Embryonic facial prominence (tissue), 1 donor: ENCODE measurements around the gene CDC5L.
"Not testable (repeated sequence)": the region's sequence is repeated elsewhere in the genome, so short reads cannot be mapped to it uniquely, and the experiment has no call there.

Experiments
- DNase-seq: peaks from one replicate; pipeline ENCODE4 v3.0.0-alpha.2; 2016; ENCODE audit errors: extremely low spot score

Gene CDC5L

DNA sequence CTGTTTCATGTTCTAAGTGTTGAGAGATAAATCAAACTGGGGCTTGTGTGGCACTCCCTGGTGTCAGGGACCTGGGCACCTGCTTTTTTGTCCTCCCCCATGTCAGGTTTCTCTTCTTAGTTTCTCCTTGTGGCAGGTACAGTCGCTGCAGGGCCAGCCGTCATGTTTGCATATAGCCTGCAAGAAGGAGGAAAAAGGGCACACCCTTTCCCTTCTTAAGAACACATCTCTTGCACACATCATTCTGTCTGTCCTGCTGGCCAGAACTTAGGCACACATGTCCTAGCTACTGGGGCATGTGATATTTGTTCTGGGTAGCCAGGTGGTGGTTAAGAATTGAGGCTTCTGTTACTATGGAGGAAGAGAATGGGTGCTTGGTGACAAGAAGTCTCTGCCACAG, 27.9 kb downstream of the CDC5L start:
- no peak for DNase-seq

DNA sequence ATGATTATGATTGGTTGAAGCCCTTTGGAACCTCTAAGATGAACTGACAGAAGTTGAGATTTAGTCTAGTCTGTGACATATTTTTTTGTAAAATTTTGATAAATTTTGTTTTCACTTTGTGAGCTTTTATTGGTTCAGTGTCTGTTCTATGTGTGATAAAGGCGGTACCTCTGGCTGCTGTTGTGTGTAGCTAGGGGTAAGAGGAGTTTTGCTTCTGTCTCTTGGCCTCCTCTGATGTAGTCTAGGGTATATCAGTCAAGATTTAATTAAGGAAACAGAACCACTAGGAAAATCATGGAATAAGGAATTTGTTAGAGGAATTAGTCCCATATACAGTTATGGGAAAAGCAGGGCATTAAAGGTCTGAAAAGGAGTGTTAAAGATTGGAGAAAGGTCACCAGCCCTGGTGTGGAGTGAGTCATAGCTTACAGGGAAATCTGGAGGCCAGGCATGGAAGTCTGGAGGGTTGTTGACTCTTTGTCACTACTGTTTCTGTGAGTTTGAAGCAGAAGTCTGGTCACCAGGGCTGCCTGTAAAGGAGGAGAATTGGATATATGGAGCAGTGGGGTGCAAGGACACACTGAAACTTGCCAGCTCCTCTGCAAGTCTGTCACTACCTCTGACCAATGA, 28.5 kb downstream of the CDC5L start:
- no peak for DNase-seq

DNA sequence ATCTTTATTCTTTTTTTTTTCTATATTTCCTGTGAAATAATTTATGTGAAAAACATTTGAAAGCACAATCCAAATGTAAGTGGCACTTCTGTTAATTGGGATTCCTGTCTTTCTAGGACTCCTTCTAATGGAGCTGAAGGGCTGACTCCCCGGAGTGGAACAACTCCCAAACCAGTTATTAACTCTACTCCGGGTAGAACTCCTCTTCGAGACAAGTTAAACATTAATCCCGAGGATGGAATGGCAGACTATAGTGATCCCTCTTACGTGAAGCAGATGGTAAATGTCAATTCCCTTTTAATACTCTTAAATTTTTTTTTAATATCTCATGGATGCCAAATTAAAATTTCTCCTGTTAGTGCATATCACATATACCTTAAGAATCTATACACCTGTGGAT, 35.0 kb downstream of the CDC5L start:
- no peak for DNase-seq

DNA sequence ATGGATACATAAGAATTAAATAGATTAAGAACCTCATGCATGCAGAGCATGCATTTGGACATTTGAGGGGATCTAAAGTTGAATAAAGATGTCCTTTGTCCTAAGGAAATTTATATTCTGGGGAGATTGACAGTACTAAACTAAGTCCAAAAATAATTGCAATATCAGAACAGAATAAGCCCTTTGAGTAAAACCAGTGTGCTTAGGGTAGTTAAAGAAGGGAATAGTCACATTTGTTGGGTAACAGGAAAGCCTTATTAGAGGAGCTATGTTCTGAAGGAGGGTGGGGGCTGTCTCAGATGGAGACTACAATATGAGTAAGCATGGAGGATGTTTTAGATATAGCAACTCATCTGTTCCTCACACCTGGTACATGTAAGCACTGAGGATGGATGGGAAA, 35.8 kb downstream of the CDC5L start:
- DNase-seq: no peak

DNA sequence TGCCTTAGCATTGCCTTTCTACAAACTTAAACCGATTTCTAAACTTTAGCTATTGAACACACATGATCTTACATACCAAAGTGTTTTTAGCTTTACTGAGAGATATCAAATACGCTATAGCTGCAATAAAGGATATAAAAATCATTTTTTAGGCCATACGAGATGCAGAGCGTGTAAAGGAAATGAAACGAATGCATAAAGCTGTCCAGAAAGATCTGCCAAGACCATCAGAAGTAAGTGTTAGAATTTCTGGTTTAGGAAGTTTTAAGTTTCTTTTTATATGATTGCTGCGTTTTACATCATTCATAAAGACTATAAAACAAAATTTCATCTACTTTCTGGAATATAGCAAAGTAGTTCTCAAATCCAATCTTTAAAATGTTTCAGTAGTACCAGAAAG, 38.4 kb downstream of the CDC5L start:
- no peak for DNase-seq

DNA sequence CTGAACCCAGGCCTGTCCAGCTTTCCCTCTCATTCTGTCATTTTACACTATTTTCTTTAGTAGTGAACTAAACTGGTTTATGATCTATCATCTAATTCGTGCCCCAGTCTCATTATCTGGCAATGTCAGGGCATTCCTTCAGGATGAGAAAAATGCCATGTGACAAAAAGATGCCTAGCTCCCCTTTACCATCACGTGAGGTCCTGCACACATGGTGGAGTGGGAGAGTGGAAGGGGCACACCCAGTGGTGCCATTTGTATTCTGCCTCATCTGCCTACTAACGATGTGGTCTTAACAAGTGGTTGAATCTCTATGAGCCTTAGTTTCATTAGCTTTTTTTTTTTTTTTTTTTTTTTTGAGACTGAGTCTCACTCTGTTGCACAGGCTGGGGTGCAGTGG, 41.2 kb downstream of the CDC5L start:
- no peak for DNase-seq

DNA sequence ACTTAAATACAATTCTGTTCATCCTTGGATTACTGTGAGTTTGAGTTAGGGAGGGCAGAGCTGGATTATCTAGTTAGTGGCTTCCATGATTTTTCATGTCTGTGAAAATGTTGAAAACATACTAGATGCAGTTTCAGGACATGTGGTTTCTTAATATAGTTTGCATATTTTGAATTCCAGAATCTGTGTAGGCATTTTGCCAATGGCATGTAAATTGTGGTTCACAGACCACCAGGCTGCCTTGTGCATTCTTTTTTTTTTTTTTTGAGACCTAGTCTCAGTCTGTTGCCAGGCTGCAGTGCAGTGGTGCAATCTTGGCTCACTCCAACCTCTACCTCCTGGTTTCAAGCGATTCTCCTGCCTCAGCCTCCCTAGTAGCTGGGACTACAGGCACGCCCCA, 42.8 kb downstream of the CDC5L start:
- DNase-seq: no peak

DNA sequence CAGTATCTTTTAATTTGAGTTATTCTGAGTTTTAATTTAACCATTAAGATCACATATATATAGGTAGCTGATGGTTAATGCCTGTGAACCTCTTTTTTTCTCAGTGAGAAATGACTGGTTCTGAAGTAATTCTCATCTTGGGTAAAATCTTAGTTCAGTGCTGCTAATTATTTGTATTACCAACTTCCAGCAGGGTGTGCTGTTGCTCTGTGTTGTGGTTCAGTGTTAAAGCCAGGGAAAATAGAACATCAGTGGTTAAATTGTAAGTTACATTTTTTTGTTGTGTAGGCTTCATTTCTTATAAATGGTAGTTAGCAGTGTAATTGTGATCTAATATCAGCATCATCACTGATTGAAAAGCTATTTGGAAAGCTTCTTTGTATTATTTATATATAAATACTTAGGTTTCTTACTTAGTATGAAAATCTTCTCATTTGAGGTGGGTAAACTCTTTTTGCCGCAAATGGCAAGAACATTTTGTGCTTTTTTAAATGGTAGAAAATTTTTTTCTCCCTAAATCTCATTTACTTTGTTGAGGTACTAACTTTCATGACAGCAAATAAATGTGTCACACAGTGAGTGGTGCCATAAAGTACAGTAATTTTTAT, 43.7 kb downstream of the CDC5L start:
- DNase-seq: peak; percentile 40

DNA sequence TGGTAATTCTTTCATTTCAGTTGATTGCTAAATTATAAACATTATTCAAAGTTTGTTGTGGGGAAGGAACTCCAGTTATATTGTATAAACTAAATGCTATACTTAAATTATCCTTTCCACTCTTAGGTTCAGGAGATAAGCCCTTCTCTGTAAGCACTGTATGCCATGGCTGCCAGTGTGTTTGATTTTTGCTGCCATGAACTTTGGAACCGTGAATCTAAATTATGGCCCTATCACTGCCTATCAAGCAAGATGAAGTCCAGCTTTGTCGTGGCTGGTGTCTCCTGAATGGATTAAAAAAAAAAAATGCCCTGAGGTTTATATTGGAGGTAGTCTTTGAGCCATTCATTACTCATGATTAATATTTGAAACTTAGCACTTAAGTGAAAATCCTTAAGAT, 44.7 kb downstream of the CDC5L start:
- no peak for DNase-seq

DNA sequence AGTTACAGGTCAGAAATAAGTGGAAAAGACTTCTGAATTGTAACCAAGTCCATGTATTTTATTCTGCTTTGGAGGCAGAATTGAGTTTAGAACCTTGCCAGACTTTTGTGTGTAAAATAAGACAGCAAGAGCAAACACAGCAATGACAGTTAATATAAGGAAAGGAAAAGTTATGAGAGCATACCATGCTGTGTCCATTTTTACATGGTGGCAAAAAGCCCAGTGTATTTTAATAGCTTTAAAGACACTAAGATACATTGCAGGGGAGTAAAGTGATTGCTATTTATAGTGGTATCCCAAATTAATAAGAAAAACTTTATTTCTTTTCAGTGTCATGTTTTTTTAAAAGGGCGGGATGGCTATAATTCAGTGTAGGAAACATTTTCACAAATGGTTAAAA, 45.2 kb downstream of the CDC5L start:
- DNase-seq: no peak

DNA sequence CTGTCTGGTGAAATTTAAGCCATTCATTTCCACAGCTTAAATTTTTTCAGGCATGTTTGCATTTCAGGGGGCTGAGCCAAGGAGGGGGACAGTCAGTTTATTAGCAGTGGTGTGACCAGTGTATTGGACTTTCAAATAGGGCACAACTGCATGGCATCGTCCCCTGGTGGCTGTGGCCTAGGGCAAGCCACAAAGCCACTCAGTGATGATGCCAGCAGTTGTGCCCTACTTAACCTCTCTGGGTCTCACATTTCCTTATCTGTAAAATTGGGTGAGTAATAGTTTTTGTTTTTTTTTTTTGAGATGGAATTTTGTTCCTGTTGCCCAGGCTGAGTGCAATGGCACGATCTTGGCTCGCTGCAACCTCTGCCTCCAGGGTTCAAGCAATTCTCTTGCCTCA, 48.0 kb downstream of the CDC5L start:
- no peak for DNase-seq

DNA sequence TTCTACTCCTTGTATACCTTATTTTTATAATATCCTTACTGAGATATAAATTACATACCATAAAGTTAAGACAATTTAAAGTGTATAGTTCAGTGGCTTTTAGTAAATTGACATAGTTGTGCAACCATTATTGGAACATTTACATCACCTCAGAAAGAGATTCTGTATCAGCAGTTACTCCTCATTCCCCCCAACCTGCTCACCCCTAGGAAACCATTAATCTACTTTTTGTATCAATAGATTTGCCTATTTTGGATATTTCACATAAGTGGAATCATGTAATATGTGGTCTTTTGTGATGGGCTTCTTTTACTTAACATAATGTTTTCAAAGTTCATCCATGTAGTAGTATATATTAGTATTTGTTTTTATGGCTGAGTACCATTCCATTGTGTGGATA, 51.3 kb downstream of the CDC5L start:
- no peak for DNase-seq

DNA sequence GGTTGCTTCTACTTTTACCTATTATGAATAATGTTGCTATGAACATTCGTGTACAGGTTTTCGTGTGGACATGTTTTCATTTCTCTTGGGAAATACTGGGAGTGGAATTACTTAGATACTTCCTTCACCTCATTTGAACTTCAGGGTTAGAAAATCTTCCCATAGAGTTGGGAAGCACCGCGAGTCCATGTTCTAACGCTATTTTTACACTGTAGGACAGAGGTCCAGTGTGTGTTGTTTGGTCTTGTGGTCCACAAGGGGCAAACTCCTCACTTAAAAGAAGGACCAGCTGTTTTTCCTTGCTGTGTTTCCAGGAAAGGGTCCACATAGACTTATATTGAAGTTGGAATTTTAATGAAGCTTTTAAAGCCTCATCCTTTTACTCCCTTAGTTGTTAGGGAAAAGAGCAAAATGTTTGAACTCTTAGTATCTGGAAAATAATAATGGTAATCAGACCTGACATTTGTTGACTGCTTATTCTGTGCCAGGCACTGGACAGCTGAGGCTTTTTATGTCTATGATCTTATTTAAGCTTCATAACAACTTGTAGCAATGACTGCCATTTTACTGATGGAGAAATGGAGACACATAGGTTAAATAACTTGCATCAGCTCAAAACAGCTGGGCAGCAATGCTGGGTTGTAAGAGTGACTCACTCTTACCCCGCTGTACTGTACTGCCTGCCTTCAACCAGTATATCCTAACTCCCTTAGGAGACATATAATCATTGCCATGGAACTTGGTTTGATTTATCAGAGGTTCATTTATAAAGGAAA, 52.0 kb downstream of the CDC5L start:
- no peak for DNase-seq

DNA sequence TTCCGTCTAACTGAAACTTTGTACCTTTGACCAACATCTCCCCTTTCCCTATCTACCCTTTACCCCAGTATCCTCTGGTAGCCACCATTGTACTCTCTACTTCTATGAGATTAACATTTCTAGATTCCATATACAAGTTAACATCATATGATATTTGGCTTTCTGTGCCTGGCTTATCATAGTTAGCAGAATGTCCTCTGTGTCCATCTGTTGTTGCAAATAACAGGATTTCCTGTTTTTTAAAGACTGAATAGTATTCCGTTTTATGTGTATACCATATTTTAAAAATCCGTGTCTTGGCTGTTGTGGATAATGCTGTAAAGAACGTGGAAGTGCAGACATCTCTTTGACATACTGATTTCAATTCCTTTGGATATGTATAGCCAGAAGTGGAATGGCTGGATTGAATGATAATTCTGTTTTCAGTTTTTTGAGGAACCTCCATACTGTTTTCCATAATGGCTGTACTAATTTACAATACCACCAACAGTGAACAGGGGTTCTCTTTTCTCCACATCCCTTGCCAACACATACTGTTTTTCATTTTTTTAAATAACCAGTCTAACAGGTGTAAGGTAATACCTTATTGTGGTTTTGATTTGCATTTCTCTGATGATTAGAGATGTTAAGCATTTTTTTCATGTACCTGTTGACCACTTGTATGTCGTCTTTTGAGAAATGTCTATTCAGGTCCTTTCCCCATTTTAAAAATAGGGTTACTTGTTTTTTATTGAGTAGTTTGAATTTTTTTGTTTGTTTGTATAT, 53.8 kb downstream of the CDC5L start:
- DNase-seq: no peak

DNA sequence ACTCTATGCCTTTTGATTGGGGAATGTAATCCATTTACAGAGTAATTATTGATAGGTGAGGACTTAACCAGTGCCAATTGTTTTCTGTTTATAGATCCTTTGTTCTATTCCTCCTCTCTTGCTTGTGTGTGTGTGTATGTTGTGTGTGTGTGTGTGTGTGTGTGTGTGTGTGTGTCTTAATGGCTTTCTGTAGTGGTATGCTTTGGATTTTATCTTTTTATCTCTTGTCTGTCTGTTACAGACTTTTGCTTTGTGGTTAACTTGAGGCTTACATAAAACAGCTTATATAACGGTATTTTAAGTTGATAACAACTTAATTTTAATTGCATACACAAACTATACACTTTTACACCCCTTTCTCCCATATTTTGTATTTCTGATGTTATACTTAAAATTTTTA, 54.7 kb downstream of the CDC5L start:
- no peak for DNase-seq

DNA sequence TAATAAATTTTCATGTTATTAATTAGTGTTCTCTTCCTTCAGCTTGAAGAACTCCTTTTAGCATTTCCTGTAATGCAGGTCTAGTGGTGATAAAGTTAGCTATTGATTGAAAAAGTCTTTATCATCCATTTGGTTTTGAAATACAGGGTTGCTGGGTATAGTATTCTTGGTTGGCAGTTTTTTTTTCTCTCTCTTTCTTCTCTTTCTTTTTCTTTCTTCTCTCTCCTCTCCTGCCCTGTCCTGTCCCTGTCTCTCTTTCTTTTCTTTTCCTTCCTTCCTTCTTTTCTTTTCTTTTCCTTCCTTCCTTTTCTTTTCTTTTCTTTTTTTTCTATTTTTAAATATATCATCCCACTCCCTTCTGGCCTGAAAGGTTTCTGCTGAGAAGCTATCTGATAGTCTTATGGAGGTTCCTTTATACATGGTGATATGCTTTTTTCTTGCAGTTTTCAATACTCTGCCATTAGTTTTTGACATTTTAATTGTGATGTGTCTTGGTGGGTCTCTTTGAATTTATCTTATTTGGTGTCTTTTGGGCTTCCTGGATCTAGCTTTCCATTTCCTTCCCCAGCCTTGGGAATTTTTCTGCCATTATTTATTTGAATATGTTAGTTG, 55.4 kb downstream of the CDC5L start:
- no peak for DNase-seq

DNA sequence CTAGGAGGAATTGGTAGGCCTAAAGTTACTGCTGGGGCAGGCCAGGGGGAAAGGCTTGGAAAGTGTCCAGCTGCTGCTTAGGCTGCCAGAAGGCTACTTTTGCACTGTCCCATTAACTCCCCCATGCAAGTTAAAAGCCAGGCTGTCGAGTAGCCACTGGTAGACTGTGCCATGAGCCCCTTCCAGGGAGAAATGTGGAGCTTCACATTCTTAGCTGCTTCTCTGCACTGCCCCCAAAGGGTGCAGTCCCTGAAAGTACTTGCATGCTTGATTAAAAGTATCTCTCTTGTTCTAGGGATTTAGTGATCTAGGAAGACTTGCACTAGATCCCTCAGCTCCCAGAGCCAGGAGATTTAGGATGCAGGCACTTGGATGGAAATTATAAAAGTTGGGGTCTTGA, 57.3 kb downstream of the CDC5L start:
- DNase-seq: no peak

DNA sequence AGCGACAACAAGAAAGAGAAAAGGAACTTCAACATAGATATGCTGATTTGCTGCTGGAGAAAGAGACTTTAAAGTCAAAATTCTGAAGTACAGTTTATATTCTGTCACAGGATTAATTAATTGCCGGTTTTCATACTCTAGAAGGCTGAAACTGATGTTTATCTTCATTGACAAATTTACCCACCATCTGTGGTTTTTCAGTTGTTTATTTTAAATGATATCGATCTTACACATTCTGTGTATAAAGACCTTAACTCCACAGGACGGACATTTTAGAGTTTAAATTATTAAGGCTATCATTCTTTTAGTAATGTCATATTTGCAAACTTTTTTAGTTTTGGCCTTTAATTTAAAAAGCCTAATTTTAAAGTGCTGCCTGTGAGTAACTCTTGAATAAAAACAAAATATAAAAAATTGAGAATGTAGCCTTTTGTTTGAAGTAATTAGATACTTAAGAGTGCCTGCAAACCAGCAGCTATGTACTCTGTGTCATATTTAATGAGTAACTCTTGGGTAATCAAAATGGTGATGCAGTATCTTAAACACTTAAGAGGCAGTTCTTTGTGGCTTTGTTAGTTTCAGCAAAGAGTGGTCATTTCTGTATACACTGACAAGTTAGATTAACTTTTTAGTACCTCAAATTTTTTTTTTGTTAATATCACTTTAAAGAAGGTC, 59.3 kb downstream of the CDC5L start:
- DNase-seq: no peak

DNA sequence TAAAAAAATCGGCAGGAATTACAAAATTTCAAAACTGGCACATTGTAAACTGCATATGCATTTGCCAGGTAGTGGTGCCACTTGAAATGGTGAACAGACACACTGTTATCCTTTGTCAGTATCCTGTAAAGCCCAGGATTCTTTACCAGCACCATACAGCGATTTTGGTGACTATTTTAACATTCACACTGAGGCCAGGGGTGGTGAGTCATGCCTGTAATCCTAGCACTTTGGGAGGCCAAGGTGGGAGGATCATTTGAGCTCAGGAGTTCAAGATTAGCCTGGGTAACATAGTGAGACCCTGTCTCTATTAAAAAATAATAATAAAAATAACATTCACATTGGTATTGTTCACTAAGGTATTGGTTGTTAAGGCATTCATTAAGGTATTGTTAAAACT, 61.7 kb downstream of the CDC5L start:
- not testable (repeated sequence) for DNase-seq

DNA sequence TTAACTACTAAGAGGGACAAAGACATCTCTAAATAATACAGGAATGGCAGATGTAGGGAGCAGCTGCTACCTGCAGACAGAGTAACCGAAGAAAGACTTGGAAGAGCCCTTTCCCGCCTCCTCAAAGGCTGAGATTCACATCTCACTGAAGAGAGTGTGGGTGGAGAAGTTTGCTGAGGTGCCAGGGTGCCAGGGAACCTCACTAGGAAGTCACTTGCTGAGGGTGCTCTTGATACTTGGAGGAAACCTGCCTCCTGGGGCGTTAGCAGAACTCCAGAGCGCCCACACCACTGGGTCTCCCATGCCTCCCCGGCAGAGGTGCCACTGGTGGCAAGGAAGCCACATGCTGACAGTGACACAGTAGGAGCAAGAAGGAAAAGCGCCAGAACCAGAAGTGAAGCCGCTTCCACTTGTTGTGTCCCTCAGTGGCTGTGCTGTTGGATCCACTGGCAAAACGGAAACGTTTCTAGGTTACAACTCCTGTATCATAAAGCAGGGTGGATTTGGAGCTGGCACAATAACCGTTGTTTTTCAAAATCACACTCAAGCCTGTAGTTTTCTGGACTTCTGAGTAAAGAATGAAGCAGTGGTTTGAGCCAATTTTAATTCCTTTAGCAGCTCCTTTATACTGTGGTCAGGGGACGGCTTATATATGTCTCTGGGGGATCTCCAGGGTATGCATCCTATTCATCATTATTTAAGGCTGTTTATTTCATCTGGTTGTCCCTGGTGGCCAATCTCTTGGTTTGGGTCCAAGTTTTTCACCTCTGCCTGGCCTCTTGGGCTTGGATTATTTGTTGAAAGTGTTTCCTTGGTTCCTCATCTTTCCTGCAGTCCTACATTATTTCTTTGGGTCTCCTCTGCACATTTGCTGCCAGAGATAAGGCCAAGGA, 64.5 kb downstream of the CDC5L start:
- no peak for DNase-seq

DNA sequence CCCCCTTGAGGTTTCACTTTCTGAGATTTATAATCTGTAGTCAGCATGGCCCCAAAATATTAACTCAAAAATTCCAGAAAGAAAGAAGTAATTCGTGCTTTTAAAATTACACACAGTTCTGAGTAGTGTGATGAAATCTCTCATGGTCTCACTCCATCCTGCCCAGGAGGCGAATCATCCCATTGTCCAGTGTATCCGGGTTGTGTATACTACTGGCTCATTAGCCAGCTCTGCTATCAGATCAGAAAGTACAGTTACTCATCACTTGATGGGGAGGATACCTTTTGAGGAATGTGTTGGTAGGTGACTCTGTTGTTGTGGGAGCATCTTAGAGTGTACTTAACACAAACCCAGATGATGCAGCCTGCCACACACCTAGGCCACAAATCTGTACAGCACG, 65.2 kb downstream of the CDC5L start:
- no peak for DNase-seq
